GM19099 (cell line): ENCODE data around the gene PEG3.

Source experiments
- POLR2A ChIP-seq: IDR thresholded peaks from 3 replicates; pipeline ENCODE4 v1.6.1; 2011; ENCODE audit warnings: low read depth; ENCODE audit not compliant: insufficient read length; ENCODE audit errors: extremely low read depth

The PEG3 gene

GRCh38 chr19:56827708-56828107 is 12.8 kb downstream of the PEG3 start:
- no peak for TF ChIP-seq POLR2A

DNA sequence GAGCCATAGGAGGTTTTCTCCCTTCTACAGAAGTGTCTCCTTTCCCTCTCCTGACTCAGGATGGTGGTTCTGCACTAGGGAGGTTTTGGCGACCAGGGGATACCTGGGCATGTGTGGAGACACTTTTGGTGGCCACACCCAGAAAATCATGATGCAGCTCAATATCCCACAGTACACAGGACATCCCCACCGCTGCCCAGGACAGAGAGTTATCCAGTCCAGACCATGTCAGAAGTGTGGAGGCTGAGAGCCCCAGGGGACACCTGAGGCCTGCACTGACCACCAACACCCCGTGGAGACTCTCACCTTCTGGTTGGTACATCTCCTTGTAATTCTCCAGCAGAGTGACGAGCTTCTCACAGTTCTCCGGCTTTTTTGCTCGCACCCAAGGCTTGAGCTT is 16.6 kb downstream of the PEG3 start:
- no peak for TF ChIP-seq POLR2A

DNA sequence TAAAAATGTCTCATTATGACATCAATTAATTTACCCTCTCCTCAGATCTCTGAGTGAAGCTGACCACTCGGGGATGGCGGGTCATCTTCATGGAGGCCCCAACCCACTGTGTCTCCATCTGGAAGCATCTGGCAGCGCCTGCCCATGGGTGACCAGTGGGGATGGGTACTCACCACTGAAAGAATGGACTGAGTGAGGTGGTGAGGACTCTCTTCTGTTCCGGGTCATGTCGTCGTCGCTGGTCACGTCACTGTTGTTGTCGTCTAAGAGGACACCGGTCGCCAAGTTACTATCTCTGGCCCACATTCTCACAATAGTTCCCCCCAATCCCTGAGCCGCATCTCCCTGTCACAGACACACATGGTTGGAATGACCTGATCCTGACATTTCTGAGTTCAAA is 17.1 kb downstream of the PEG3 start:
- TF ChIP-seq POLR2A = no peak

DNA sequence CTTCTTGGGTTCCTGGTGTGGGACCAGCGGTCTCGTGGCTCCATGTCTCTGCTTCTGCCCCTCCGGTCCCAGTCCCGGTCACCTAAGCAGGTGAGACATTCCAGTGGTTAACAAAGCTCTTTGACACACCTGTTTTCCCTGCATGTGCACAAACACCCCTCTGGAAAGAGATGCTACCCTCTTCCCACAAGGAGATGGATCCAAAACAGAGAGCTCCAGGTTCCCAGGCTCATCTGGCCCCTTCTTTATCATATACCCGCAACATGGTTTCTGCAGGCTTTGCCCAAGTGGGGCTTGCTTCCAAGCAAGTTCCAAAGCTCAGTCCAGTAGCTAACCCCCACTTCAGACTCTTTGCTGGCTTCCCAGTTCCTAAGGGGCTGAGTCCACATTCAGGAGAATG is 17.8 kb downstream of the PEG3 start:
- TF ChIP-seq POLR2A = no peak

DNA sequence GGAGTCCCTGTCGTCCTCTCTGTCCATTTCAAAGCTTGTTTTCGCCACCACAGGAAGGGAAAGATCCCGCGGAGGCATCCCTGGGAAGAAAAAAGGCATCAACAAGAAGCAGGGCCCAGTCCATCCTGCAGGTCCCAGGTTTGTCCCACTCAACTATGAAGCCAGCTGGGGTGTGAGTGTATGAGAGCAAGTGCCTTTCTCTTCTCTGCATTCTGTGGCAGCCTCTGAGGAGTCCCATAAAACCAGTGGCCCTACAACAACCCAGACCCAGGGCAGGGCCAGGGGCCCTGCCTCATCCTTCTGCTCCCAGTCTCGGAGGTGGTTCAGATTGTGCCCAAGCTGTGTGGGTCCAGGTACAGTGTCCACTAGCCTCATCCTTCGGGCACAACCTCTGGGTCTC is 18.9 kb downstream of the PEG3 start:
- TF ChIP-seq POLR2A = no peak

DNA sequence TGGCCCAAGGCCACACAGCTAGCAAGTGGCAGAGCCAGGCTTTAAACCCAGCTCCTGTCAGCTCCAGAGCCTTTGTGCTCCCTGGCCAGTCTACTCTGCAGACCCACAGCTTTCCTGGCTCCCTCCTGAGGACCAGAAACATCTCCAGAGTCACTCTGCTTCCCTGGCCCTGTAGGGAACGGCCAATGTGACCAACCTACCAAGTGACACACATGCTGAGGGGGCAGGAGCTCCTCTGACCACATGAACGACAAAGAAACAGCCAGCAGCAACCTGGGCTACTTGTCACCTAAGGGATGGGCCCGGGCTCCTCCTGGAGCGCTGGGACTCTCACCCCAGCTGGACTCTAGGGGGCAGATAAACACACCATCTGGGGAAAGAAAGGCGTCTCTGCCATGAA is 19.3 kb downstream of the PEG3 start:
- TF ChIP-seq POLR2A = no peak

DNA sequence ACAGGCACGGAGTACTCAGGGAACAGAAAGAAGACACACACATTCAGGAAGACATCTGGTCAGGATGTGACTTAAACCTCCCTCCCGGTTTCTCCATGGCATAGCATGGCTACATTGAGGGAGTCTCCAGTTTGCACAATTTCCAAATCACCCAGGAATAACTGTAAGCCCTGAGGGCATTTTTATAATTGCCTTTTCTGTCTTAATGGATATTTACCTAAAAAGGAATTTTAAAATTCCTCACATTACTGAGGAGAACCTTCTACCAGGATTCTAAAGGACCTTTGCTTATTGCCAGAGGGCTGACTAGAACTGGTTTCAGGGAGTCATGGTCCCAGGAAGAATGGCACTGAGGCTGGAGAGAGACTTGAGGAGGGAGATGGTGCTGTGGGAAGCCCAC is 21.4 kb downstream of the PEG3 start:
- no peak for TF ChIP-seq POLR2A

- TF ChIP-seq POLR2A = no peak
Observed at GRCh38 chr19:56814656-56815055, 25.9 kb downstream of the PEG3 start.

GRCh38 chr19:56813531-56813930 is 27.0 kb downstream of the PEG3 start:
- no peak for TF ChIP-seq POLR2A

DNA sequence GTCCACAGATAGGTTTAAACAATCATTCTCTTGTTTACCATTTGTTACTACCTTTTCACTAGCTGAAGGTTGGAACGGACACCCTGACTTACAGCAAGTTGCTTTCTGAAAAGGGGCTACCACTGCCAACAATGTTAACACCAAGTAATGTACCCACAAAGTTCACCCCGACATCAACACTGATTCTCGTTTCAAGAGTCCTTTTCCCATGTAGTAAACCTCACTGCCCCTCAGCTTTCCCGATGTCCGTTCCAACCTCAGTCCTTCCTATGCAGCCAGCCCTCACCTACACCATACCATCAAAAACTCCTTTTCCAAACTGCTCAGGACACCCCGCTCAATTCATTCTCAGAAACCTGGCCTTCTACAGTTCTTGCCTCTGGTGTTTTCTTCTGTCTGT is 29.0 kb downstream of the PEG3 start:
- TF ChIP-seq POLR2A = no peak

DNA sequence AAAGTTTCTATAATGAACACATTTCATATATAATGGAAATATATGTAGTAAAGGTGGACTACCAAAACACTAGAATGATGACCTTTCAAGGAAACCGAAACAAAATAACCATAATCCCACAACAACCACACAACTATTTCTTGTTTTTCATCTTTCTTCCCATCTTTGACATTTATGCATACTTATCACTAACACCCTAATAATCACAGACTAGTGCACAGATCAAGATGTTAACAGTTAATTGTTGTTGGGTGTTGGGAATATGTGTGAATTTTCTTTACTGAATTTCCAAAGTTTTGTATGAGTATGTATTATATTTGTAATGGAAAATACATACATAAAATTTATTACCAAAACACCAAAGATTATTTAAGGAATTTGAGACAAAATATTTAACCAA is 30.3 kb downstream of the PEG3 start:
- TF ChIP-seq POLR2A = no peak

GRCh38 chr19:56808717-56809392 is 31.7 kb downstream of the PEG3 start:
- no peak for TF ChIP-seq POLR2A

DNA sequence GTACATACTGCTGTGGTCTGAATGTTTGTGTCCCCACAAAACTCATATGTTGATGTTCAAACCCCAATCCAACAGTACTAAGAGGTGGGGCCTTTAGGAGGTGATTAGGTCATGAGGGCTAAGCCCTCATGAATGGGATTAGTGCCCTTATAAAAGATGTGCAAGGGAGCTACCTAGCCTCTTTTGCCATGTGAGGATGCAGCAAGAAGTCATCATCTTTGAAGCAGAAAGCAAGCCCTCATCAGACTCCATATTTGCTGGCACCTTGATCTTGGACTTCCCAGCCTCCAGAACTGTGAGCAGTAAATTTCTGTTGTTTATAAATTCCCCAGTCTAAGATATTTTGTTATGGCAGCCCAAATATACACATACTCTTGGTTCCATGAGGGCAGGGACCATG is 33.9 kb downstream of the PEG3 start:
- TF ChIP-seq POLR2A = no peak
